Tibial artery (tissue), 4 donors: ENCODE results near the gene GBP6.

Experiments
- DNase-seq, 2 donors: peaks; one replicate each; pipeline ENCODE4 v3.0.0-alpha.2; 2019
- H3K27ac ChIP-seq, 2 donors: fragments of 200-600 bp; sonication (generic) in 1 of 2; 1 replicate in 1 of 2; 2 replicates in 1 of 2; pipeline ENCODE4 v1.5.1; 2018 to 2019; ENCODE audit warnings: mild to moderate bottlenecking in 1 of 2
- H3K27me3 ChIP-seq, 2 donors: fragments of 200-600 bp; sonication (generic) in 1 of 2; one replicate each; pipeline versions ENCODE4 v1.5.1 to v1.6.0; 2016 to 2019
- H3K36me3 ChIP-seq, 3 donors: fragments of 200-600 bp; sonication (generic) in 2 of 3; one replicate each; pipeline ENCODE4 v1.5.1; 2016 to 2019; ENCODE audit warnings: mild to moderate bottlenecking in 2 of 3
- H3K4me1 ChIP-seq, 4 donors: fragments of 200-600 bp; sonication (generic) in 2 of 4; 1 replicate in 3 of 4; 2 replicates in 1 of 4; pipeline ENCODE4 v1.5.1; 2016 to 2019
- H3K4me3 ChIP-seq, 2 donors: fragments of 200-600 bp; sonication (generic) in 1 of 2; 1 replicate in 1 of 2; 2 replicates in 1 of 2; pipeline ENCODE4 v1.5.1; 2018 to 2019; ENCODE audit warnings: mild to moderate bottlenecking in 2 of 2
- H3K9me3 ChIP-seq, 3 donors: fragments of 200-600 bp; sonication (generic) in 1 of 3; one replicate each; pipeline ENCODE4 v1.5.1; 2016 to 2019
- intact Hi-C: fragments of 100-400 bp; cut with DNase I; formaldehyde crosslinking; loops from one replicate; pipeline ENCODE4 v1.15.0; 2023; ENCODE audit warnings: low total_unique reads
- TF ChIP-seq, protein P1 (sequence below), 2 experiments: fragments of 200-600 bp in 1 of 2; fragments of 450-650 bp in 1 of 2; IDR thresholded peaks; one replicate each; pipeline ENCODE4 v1.5.1; 2017 to 2019; ENCODE audit warnings: antibody characterized with exemption in 2 of 2, mild to moderate bottlenecking in 1 of 2, moderate library complexity in 1 of 2

GBP6 gene

DNA sequence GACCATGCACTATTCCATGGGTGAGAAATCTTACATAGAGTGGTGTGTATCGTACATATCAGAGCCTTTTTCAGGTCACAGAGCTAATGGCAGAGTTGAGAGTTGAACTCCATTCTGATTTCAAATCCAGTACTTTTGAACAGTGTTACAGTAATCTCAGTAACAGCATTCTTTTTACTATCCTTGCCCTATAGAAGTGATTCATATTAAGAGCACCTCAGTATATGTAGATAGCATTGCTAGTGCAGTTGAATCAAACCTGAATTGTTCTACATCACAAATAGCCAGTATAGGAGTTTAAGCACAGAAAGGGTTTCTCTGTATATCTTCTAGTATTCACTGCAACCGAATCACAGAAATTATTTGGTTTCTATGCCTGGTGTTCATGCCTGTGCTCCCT is 11.4 kb upstream of the GBP6 start:
- TF ChIP-seq, protein P1, sequence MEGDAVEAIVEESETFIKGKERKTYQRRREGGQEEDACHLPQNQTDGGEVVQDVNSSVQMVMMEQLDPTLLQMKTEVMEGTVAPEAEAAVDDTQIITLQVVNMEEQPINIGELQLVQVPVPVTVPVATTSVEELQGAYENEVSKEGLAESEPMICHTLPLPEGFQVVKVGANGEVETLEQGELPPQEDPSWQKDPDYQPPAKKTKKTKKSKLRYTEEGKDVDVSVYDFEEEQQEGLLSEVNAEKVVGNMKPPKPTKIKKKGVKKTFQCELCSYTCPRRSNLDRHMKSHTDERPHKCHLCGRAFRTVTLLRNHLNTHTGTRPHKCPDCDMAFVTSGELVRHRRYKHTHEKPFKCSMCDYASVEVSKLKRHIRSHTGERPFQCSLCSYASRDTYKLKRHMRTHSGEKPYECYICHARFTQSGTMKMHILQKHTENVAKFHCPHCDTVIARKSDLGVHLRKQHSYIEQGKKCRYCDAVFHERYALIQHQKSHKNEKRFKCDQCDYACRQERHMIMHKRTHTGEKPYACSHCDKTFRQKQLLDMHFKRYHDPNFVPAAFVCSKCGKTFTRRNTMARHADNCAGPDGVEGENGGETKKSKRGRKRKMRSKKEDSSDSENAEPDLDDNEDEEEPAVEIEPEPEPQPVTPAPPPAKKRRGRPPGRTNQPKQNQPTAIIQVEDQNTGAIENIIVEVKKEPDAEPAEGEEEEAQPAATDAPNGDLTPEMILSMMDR (IDR thresholded peaks at IDR 0.05), result no peak
- Histone ChIP-seq H3K9me3 (no peaks in the 10 kb centered on the region), H3K4me3 (no peak overlapping the region), H3K27me3 (no peaks in the 10 kb centered on the region), H3K27ac (no peak overlapping the region), H3K36me3 (no peaks in the 10 kb centered on the region), H3K4me1 (no peaks in the 10 kb centered on the region)
- DNase-seq, result no peak
- intact Hi-C loops, result loop anchor here (10.0 kb wide), 1 partner anchor 348 kb away; no protein-coding TSS in a partner anchor

DNA sequence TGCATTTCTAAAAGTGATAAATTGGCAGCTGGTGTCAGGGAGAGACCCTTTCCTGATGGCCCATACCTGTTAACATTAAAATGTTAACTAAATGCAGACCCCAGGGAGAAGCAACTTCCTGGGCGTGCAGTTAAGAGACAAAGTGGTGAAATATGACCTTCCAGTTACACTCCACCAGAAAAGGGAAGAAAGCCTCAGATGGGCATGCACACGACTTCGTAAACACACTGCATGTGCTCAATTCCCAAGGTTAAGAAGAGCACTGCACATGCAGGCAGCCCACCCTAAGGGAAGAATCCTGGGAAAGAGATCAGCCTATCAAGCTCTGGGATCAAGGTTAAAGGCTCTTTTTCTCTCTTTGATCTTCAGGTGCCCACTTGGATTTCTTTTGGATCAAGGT is 9.7 kb upstream of the GBP6 start:
- intact Hi-C loops, result loop anchor here (10.0 kb wide), 1 partner anchor 349 kb away; no protein-coding TSS in a partner anchor
- Histone ChIP-seq H3K27ac (no peak overlapping the region), H3K4me3 (no peak overlapping the region)

GRCh38 chr1:89355056-89355455 is 8.8 kb upstream of the GBP6 start:
- H3K4me1 ChIP-seq, result peaks cover 0 to 6% (median 0%) of the 10 kb centered on the region in 4 donors

More for the DNA sequence above, 9.7 kb upstream of the GBP6 start:
- H3K27me3 ChIP-seq, result no peaks in the 10 kb centered on the region
- H3K4me1 ChIP-seq, result peaks cover 0 to 6% (median 0%) of the 10 kb centered on the region in 4 donors
- TF ChIP-seq, protein P1 (IDR thresholded peaks at IDR 0.05), result no peak
- H3K9me3 ChIP-seq, result no peaks in the 10 kb centered on the region
- no peaks in the 10 kb centered on the region for H3K36me3 ChIP-seq
- no peak for DNase-seq

GRCh38 chr1:89356658-89357400 is 7.0 kb upstream of the GBP6 start:
- H3K27ac ChIP-seq, result no peak overlapping the region
- H3K27me3 ChIP-seq, result no peaks in the 10 kb centered on the region
- H3K9me3 ChIP-seq, result no peaks in the 10 kb centered on the region
- H3K36me3 ChIP-seq, result no peaks in the 10 kb centered on the region
- no peak for DNase-seq
- no peak overlapping the region for H3K4me3 ChIP-seq
- intact Hi-C loops, result loop anchor here (10.0 kb wide), 1 partner anchor 352 kb away; no protein-coding TSS in a partner anchor
- TF ChIP-seq, protein P1 (IDR thresholded peaks at IDR 0.05), result no peak
- peaks cover 0 to 6% (median 0%) of the 10 kb centered on the region in 4 donors for H3K4me1 ChIP-seq

More at GRCh38 chr1:89355056-89355455, 8.8 kb upstream of the GBP6 start:
- Histone ChIP-seq H3K36me3 (no peaks in the 10 kb centered on the region), H3K4me3 (no peak overlapping the region), H3K27ac (no peak overlapping the region), H3K27me3 (no peaks in the 10 kb centered on the region), H3K9me3 (no peaks in the 10 kb centered on the region)
- intact Hi-C loops, result loop anchor here (10.0 kb wide), 1 partner anchor 350 kb away; no protein-coding TSS in a partner anchor
- TF ChIP-seq, protein P1 (IDR thresholded peaks at IDR 0.05), result no peak
- no peak for DNase-seq

DNA sequence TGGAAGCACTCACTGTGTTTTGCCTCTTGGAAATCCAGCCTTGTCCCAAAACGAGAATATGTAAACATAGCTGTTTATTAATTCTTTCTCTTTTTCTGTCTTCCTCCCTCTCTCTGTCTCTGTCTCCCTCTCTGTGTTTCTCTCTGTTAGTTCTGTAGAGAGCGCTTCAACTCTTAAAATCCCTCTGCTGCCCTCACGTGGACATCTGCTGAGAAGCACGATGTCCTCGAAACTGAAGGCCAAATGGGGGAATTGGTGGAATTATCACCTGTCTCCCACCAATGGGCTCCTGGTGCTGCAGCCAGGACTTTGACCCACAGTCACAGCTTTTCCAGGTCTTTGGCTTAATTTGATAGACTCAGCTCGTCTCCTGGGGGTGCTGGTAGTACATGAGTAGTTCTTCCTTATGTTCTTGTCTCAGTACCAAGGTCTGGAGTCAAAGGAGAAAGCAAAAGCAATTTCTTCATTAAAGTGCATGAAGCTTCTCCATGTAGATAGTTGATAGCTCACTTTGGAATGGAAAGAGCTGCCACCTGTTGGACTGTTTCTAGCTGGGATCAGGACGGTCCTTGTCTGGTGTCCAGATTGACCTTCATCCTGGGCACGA is 5.5 kb upstream of the GBP6 start:
- peaks cover 0 to 11% (median 3%) of the 10 kb centered on the region in 4 donors for H3K4me1 ChIP-seq
- no peaks in the 10 kb centered on the region for H3K36me3 ChIP-seq
- no peaks in the 10 kb centered on the region for H3K27me3 ChIP-seq
- H3K27ac ChIP-seq, result no peak overlapping the region
- H3K4me3 ChIP-seq, result no peak overlapping the region
- intact Hi-C loops, result loop anchor here (10.0 kb wide), 1 partner anchor 354 kb away; no protein-coding TSS in a partner anchor
- DNase-seq, result peak; percentile 80 to 84
- TF ChIP-seq, protein P1 (IDR thresholded peaks at IDR 0.05), result peak; percentile 79 to 80
- no peaks in the 10 kb centered on the region for H3K9me3 ChIP-seq
